ENCODE measurements around the gene NEUROD2. TPM values are rescaled to one million over a fixed set of nuclear protein-coding genes. Genes with fewer than 3 reads are reported as not detected.
A peak's percentile ranks its signal among the peaks of the same experiment; 100 is the strongest.

Gene NEUROD2
- total and polyA plus RNA-seq, 2 of the 8 experiments (the other 6 are each of a cell fraction or from before 2014, with no cell fraction given): not detected

GRCh38 chr17:39591958-39592954 lies 15.5 kb downstream of the NEUROD2 start:
- Histone ChIP-seq H3K4ac (replicated peaks; ENCODE audit: insufficient read length, low read depth, low read length) (no peak overlapping the region), H2BK12ac (ENCODE audit: low read depth, low read length) (no peak overlapping the region), H3K14ac (ENCODE audit: insufficient read length) (no peak overlapping the region), H4K91ac (replicated peaks; ENCODE audit: insufficient read length, low read length) (no peak overlapping the region), H3K56ac (replicated peaks; ENCODE audit: insufficient read length, low read depth, low read length) (no peak overlapping the region), H3K23me2 (ENCODE audit: low read depth, low read length) (peaks cover 8% of the 10 kb centered on the region; the same call in 1 of the 2 replicates), H4K8ac (ENCODE audit: extremely low read depth, insufficient read depth, low read length) (no peak overlapping the region), H4K5ac (ENCODE audit: insufficient read length, low read depth, low read length) (no peak overlapping the region), H2BK20ac (ENCODE audit: low read length) (no peak overlapping the region), H3K18ac (ENCODE audit: extremely low read depth, low read length) (no peak overlapping the region), H2BK15ac (ENCODE audit: low read length) (peak overlapping the region; percentile 3; the same call in 1 of the 2 replicates), H3K4me2 (ENCODE audit: insufficient read depth in 1 of 2, low read depth in 2 of 2, low read length in 2 of 2) (peak overlapping the region; percentile 62 to 66), H2BK5ac (ENCODE audit: low read depth, low read length) (no peak overlapping the region), H3K4me3 (ENCODE audit: extremely low read depth in 1 of 4, insufficient read depth in 2 of 4, low read depth in 3 of 4, low read length in 4 of 4) (peak overlapping the region in 2 of 4 experiments; percentile 23 to 44; a peak in 5 of 8 replicates), H2AK5ac (ENCODE audit: low read depth, low read length) (no peak overlapping the region), H3K36me3 (ENCODE audit: control insufficient read depth in 2 of 4, insufficient read depth in 4 of 4, low read length in 3 of 4) (no peaks in the 10 kb centered on the region), H3K4me1 (replicated peaks in 1 of 4; ENCODE audit: control insufficient read depth in 3 of 4, insufficient read depth in 4 of 4, low read length in 3 of 4) (peaks cover 5 to 29% (median 17%) of the 10 kb centered on the region in 4 experiments), H2AFZ (ENCODE audit: low read length) (no peak overlapping the region), H2BK120ac (replicated peaks; ENCODE audit: low read depth, low read length) (no peak overlapping the region), H3K23ac (ENCODE audit: insufficient read length) (no peak overlapping the region), H3K79me2 (ENCODE audit: control insufficient read depth in 1 of 2, insufficient read depth in 2 of 2, low read length in 2 of 2) (no peaks in the 10 kb centered on the region), H3K9ac (replicated peaks in 1 of 4; ENCODE audit: extremely low read depth in 1 of 4, low read depth in 3 of 4, low read length in 3 of 4) (no peak overlapping the region), H3K27ac (ENCODE audit: low read depth, low read length) (no peak overlapping the region), H3K27me3 (replicated peaks in 1 of 4; ENCODE audit: control insufficient read depth in 3 of 4, extremely low read depth in 1 of 4, insufficient read depth in 3 of 4, low read length in 3 of 4) (peaks cover 23 to 50% (median 47%) of the 10 kb centered on the region in 4 experiments), H3K79me1 (ENCODE audit: low read depth, low read length) (no peaks in the 10 kb centered on the region), H3K9me3 (ENCODE audit: insufficient read depth in 2 of 2, low read depth in 1 of 2, low read length in 1 of 2) (no peaks in the 10 kb centered on the region), H4K20me1 (replicated peaks in 1 of 2; ENCODE audit: control insufficient read depth in 1 of 2, insufficient read depth in 2 of 2, low read length in 2 of 2) (peaks cover 0 to 3% of the 10 kb centered on the region in 2 experiments)
- 9% methylated on average over 20 of the region's 22 CpGs; no CpG with 5 or more reads in 1 of the 2 experiments for WGBS, 2 experiments (ENCODE audit: extremely low coverage in 1 of 2, insufficient coverage in 1 of 2, insufficient read length in 1 of 2, insufficient replicate concordance in 2 of 2, low coverage in 1 of 2, low lambda C conversion rate in 2 of 2, missing lambda C conversion rate in 1 of 2)
- ChIA-PET CTCF (ENCODE audit: partially characterized antibody) (interaction anchor here (1.0 to 6.9 kb wide), 6 partner anchors 14 to 384 kb away, joined by 3 to 46 read pairs (median 3); no protein-coding TSS in a partner anchor), POLR2A (ENCODE audit: partially characterized antibody) (no interaction called here)
- DNase-seq (ENCODE audit: low read depth in 1 of 2, low spot score in 2 of 2) (peak in 1 of 2 experiments; percentile 90), FAIRE-seq (peak; percentile 92)
- TF ChIP-seq POLR2A (IDR thresholded peaks at IDR 0.05; ENCODE audit: control extremely low read depth in 1 of 2, low read depth in 2 of 2, low read length in 2 of 2) (no peak), CEBPB (IDR thresholded peaks at IDR 0.05; ENCODE audit: low read depth, low read length) (no peak), JUND (IDR thresholded peaks at IDR 0.05; ENCODE audit: low read length) (no peak), CBX5 (IDR thresholded peaks at IDR 0.05; ENCODE audit: low read depth, low read length) (no peak), MAFK (IDR thresholded peaks at IDR 0.05; ENCODE audit: low read depth, low read length) (no peak), RXRA (IDR thresholded peaks at IDR 0.05; ENCODE audit: insufficient read depth, low read depth, low read length) (no peak), SIX5 (IDR thresholded peaks at IDR 0.05; ENCODE audit: low read depth, low read length) (no peak), TAF7 (optimal IDR thresholded peaks at IDR 0.05; ENCODE audit: borderline replicate concordance, low read depth, low read length) (no peak), RFX5 (IDR thresholded peaks at IDR 0.05; ENCODE audit: borderline replicate concordance, low read depth, low read length) (no peak), JUN (IDR thresholded peaks at IDR 0.05; ENCODE audit: low read depth, low read length) (no peak), SAP30 (IDR thresholded peaks at IDR 0.05; ENCODE audit: insufficient read depth, insufficient replicate concordance, low read length) (peak; percentile 85), BCL11A (IDR thresholded peaks at IDR 0.05; ENCODE audit: low read depth in 2 of 2, low read length in 2 of 2) (no peak)
